HEK293 (cell line): ENCODE results near the gene APRT.
A peak's percentile ranks its signal among the peaks of the same experiment; 100 is the strongest.

ENCODE experiments used
- GLI4 ChIP-seq: fragments of 450-650 bp; formaldehyde crosslinking; IDR thresholded peaks from 2 replicates; pipeline ENCODE4 v1.5.1; 2016; ENCODE audit warnings: missing biosample characterization, missing genetic modification characterization
- GLIS1 ChIP-seq: fragments of 450-650 bp; formaldehyde crosslinking; IDR thresholded peaks from 2 replicates; pipeline ENCODE4 v1.5.1; 2016; ENCODE audit warnings: missing biosample characterization, missing genetic modification characterization
- HIC1 ChIP-seq: fragments of 450-650 bp; formaldehyde crosslinking; IDR thresholded peaks from 2 replicates; pipeline ENCODE4 v1.5.1; 2016; ENCODE audit warnings: missing biosample characterization, missing genetic modification characterization
- KLF16 ChIP-seq: fragments of 450-650 bp; formaldehyde crosslinking; IDR thresholded peaks from 2 replicates; pipeline ENCODE4 v1.5.1; 2017; ENCODE audit warnings: missing biosample characterization, missing genetic modification characterization
- MEIS1 ChIP-seq: sonication (generic); formaldehyde crosslinking; IDR thresholded peaks from 2 replicates; pipeline ENCODE4 v1.8.1; 2022; ENCODE audit warnings: missing genetic modification reagents, mild to moderate bottlenecking, borderline replicate concordance
- MYNN ChIP-seq: fragments of 450-650 bp; formaldehyde crosslinking; IDR thresholded peaks from 2 replicates; pipeline ENCODE4 v1.5.1; 2016; ENCODE audit warnings: missing biosample characterization, missing genetic modification characterization, borderline replicate concordance
- PRDM2 ChIP-seq: fragments of 450-650 bp; formaldehyde crosslinking; IDR thresholded peaks from 2 replicates; pipeline ENCODE4 v1.5.1; 2016; ENCODE audit warnings: missing biosample characterization, missing genetic modification characterization, borderline replicate concordance
- SETDB1 ChIP-seq: IDR thresholded peaks from one replicate; pipeline ENCODE4 v1.6.1; 2017; ENCODE audit warnings: mild to moderate bottlenecking, low read length, moderate library complexity, mixed read lengths; ENCODE audit not compliant: insufficient read length
- SP3 ChIP-seq: fragments of 450-650 bp; formaldehyde crosslinking; IDR thresholded peaks from 2 replicates; pipeline ENCODE4 v1.5.1; 2016; ENCODE audit warnings: missing biosample characterization, missing genetic modification characterization
- ZBTB7A ChIP-seq: fragments of 450-650 bp; formaldehyde crosslinking; IDR thresholded peaks from 2 replicates; pipeline ENCODE4 v1.5.1; 2016; ENCODE audit warnings: low read depth, missing biosample characterization, missing genetic modification characterization
- ZFP41 ChIP-seq: fragments of 450-650 bp; formaldehyde crosslinking; IDR thresholded peaks from 2 replicates; pipeline ENCODE4 v1.5.1; 2016; ENCODE audit warnings: missing biosample characterization, missing genetic modification characterization, borderline replicate concordance
- ZNF114 ChIP-seq: fragments of 450-650 bp; formaldehyde crosslinking; IDR thresholded peaks from 2 replicates; pipeline ENCODE4 v1.5.0; 2017; ENCODE audit warnings: missing biosample characterization, missing genetic modification characterization
- ZNF175 ChIP-seq: fragments of 450-650 bp; formaldehyde crosslinking; IDR thresholded peaks from 2 replicates; pipeline ENCODE4 v1.5.1; 2016; ENCODE audit warnings: missing biosample characterization, missing genetic modification characterization
- ZNF184 ChIP-seq: fragments of 450-650 bp; IDR thresholded peaks from 2 replicates; pipeline ENCODE4 v1.5.1; 2018; ENCODE audit warnings: missing biosample characterization, mild to moderate bottlenecking, missing genetic modification characterization
- ZNF221 ChIP-seq: fragments of 450-650 bp; formaldehyde crosslinking; IDR thresholded peaks from 2 replicates; pipeline ENCODE4 v1.5.1; 2017; ENCODE audit warnings: missing biosample characterization, missing genetic modification characterization, borderline replicate concordance
- ZNF223 ChIP-seq: fragments of 450-650 bp; formaldehyde crosslinking; IDR thresholded peaks from 2 replicates; pipeline ENCODE4 v1.5.1; 2016; ENCODE audit warnings: missing biosample characterization, missing genetic modification characterization
- ZNF239 ChIP-seq: fragments of 450-650 bp; formaldehyde crosslinking; IDR thresholded peaks from 2 replicates; pipeline ENCODE4 v1.5.1; 2016; ENCODE audit warnings: missing biosample characterization, missing genetic modification characterization
- ZNF362 ChIP-seq: fragments of 450-650 bp; formaldehyde crosslinking; IDR thresholded peaks from 2 replicates; pipeline ENCODE4 v1.5.1; 2016; ENCODE audit warnings: missing biosample characterization, missing genetic modification characterization
- ZNF423 ChIP-seq: fragments of 450-650 bp; formaldehyde crosslinking; IDR thresholded peaks from 2 replicates; pipeline ENCODE4 v1.5.1; 2016; ENCODE audit warnings: missing biosample characterization, missing genetic modification characterization
- ZNF623 ChIP-seq: fragments of 450-650 bp; formaldehyde crosslinking; IDR thresholded peaks from 2 replicates; pipeline ENCODE4 v1.5.1; 2016; ENCODE audit warnings: missing biosample characterization, missing genetic modification characterization
- ZNF670 ChIP-seq: fragments of 450-650 bp; formaldehyde crosslinking; IDR thresholded peaks from 2 replicates; pipeline ENCODE4 v1.5.1; 2016; ENCODE audit warnings: missing biosample characterization, missing genetic modification characterization, low read depth
- TF ChIP-seq, protein P1 (sequence below): fragments of 450-650 bp; formaldehyde crosslinking; IDR thresholded peaks from 2 replicates; pipeline ENCODE4 v1.5.1; 2017; ENCODE audit warnings: missing biosample characterization, mild to moderate bottlenecking, missing genetic modification characterization, moderate library complexity
- TF ChIP-seq, protein P2 (sequence below): fragments of 450-650 bp; formaldehyde crosslinking; IDR thresholded peaks from 2 replicates; pipeline ENCODE4 v1.5.1; 2016; ENCODE audit warnings: missing biosample characterization, missing genetic modification characterization
- TF ChIP-seq, protein P3 (sequence below): fragments of 450-650 bp; formaldehyde crosslinking; IDR thresholded peaks from 2 replicates; pipeline ENCODE4 v1.5.1; 2017; ENCODE audit warnings: missing biosample characterization, missing genetic modification characterization

The APRT gene

GRCh38 chr16:88785106-88785924 lies 26.4 kb downstream of the APRT start, which contains the start of gene PIEZO1 (continued):
- no peak for TF ChIP-seq HIC1 (tag by site-specific recombination)
- TF ChIP-seq GLIS1, result peak; percentile 51
- TF ChIP-seq KLF16, result peak; percentile 34; the same call in 1 of the 2 replicates
- no peak for TF ChIP-seq ZNF223 (tag by site-specific recombination)
- no peak for TF ChIP-seq ZNF175
- TF ChIP-seq, protein P1, sequence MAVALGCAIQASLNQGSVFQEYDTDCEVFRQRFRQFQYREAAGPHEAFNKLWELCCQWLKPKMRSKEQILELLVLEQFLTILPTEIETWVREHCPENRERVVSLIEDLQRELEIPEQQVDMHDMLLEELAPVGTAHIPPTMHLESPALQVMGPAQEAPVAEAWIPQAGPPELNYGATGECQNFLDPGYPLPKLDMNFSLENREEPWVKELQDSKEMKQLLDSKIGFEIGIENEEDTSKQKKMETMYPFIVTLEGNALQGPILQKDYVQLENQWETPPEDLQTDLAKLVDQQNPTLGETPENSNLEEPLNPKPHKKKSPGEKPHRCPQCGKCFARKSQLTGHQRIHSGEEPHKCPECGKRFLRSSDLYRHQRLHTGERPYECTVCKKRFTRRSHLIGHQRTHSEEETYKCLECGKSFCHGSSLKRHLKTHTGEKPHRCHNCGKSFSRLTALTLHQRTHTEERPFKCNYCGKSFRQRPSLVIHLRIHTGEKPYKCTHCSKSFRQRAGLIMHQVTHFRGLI (tag by site-specific recombination), result no peak
- no peak for TF ChIP-seq ZNF362 (tag by site-specific recombination)
- TF ChIP-seq ZNF184 (tag by site-specific recombination), result no peak
- TF ChIP-seq MEIS1 (CRISPR knock-in tag), result no peak
- no peak for TF ChIP-seq ZNF114
- TF ChIP-seq SP3 (tag by site-specific recombination), result no peak
- TF ChIP-seq PRDM2 (tag by site-specific recombination), result no peak
- peak; percentile 66; the same call in 1 of the 2 replicates for TF ChIP-seq ZNF423 (tag by site-specific recombination)
- TF ChIP-seq ZNF221, result no peak
- no peak for TF ChIP-seq GLI4
- TF ChIP-seq, protein P2, sequence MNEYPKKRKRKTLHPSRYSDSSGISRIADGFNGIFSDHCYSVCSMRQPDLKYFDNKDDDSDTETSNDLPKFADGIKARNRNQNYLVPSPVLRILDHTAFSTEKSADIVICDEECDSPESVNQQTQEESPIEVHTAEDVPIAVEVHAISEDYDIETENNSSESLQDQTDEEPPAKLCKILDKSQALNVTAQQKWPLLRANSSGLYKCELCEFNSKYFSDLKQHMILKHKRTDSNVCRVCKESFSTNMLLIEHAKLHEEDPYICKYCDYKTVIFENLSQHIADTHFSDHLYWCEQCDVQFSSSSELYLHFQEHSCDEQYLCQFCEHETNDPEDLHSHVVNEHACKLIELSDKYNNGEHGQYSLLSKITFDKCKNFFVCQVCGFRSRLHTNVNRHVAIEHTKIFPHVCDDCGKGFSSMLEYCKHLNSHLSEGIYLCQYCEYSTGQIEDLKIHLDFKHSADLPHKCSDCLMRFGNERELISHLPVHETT (tag by site-specific recombination), result no peak
- TF ChIP-seq ZNF239 (tag by site-specific recombination), result no peak
- TF ChIP-seq ZNF670, result no peak
- no peak for TF ChIP-seq ZFP41 (tag by site-specific recombination)
- TF ChIP-seq ZNF623 (tag by site-specific recombination), result no peak
- no peak for TF ChIP-seq SETDB1
- 0 out of 2 replicates have a peak, but pooled peaks have one; percentile 50 for TF ChIP-seq ZBTB7A (tag by site-specific recombination)
- no peak for TF ChIP-seq MYNN (tag by site-specific recombination)
- TF ChIP-seq, protein P3, sequence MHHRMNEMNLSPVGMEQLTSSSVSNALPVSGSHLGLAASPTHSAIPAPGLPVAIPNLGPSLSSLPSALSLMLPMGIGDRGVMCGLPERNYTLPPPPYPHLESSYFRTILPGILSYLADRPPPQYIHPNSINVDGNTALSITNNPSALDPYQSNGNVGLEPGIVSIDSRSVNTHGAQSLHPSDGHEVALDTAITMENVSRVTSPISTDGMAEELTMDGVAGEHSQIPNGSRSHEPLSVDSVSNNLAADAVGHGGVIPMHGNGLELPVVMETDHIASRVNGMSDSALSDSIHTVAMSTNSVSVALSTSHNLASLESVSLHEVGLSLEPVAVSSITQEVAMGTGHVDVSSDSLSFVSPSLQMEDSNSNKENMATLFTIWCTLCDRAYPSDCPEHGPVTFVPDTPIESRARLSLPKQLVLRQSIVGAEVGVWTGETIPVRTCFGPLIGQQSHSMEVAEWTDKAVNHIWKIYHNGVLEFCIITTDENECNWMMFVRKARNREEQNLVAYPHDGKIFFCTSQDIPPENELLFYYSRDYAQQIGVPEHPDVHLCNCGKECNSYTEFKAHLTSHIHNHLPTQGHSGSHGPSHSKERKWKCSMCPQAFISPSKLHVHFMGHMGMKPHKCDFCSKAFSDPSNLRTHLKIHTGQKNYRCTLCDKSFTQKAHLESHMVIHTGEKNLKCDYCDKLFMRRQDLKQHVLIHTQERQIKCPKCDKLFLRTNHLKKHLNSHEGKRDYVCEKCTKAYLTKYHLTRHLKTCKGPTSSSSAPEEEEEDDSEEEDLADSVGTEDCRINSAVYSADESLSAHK, result 0 out of 2 replicates have a peak, but pooled peaks have one; percentile 11
